Measurements from ENCODE around the gene PFN4. TPM values are rescaled to one million over a fixed set of nuclear protein-coding genes. Genes with fewer than 3 reads are reported as not detected.

PFN4 gene
- total RNA-seq, 3 donors from 2014 or later (not counting 1 experiment from before 2014, with no cell fraction given), result not detected

DNA sequence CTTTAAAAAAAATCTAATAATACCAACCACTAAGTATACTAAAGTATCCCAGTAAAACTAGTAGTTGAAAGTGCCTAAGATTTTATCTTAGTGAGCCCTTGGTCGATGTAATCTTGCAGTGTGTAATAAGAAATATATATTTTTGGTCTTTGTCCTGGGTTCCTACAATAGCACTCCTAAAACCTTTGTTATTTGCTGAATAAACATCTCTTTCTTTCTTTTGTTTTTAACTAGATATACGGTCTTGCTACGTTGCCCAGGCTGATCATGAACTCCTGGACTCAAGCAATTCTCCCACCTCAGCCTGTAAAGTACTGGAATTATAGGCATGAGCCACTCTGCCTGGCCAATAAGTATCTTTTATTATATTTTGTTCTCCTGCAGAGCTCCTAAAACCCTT, 36.1 kb downstream of the PFN4 start:
- 100% methylated on average over 2 of the region's 3 CpGs for WGBS (ENCODE audit: insufficient coverage)
- intact Hi-C loops (cut with micrococcal nuclease), result no loop called here
- DNase-seq, result no peak

DNA sequence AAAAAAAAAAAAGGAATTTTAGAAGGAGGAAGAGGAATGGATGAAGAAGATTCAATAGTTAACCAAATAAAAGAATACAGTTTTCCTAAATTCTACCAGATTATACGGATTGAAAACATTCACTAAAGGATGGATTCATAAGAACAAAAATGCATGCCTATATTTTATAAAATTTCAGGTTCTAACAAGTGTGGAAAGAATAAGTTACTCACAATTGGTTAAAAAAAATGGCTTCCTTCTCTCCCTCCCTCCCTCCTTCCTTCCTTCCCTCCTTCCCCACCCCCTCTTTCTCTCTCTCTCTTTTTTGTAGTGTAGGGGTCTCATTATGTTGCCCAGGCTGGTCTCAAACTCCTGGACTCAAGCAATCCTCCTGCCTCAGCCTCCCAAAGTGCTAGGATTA, 36.9 kb downstream of the PFN4 start:
- ATAC-seq, result no peak
- no CpG with 5 or more reads among the region's 1 CpG for WGBS (ENCODE audit: insufficient coverage)
- H3K4me3 ChIP-seq (ENCODE audit: low read length), result no peak overlapping the region
- peaks cover 19% of the 10 kb centered on the region for H3K4me1 ChIP-seq (ENCODE audit: control insufficient read depth, insufficient read depth, low read length)
- TF ChIP-seq, protein P1, sequence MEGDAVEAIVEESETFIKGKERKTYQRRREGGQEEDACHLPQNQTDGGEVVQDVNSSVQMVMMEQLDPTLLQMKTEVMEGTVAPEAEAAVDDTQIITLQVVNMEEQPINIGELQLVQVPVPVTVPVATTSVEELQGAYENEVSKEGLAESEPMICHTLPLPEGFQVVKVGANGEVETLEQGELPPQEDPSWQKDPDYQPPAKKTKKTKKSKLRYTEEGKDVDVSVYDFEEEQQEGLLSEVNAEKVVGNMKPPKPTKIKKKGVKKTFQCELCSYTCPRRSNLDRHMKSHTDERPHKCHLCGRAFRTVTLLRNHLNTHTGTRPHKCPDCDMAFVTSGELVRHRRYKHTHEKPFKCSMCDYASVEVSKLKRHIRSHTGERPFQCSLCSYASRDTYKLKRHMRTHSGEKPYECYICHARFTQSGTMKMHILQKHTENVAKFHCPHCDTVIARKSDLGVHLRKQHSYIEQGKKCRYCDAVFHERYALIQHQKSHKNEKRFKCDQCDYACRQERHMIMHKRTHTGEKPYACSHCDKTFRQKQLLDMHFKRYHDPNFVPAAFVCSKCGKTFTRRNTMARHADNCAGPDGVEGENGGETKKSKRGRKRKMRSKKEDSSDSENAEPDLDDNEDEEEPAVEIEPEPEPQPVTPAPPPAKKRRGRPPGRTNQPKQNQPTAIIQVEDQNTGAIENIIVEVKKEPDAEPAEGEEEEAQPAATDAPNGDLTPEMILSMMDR (IDR thresholded peaks at IDR 0.05), result no peak
- H3K9me3 Mint-ChIP-seq, result no peaks in the 10 kb centered on the region
- H3K4me1 Mint-ChIP-seq, result peaks cover 5 to 29% of the 10 kb centered on the region in 2 donors
- H3K36me3 Mint-ChIP-seq, result no peaks in the 10 kb centered on the region
- H3K27me3 Mint-ChIP-seq (ENCODE audit: low read depth in 2 of 2), result no peaks in the 10 kb centered on the region
- no peak overlapping the region for H3K4me3 Mint-ChIP-seq
- peaks cover 9% of the 10 kb centered on the region for H3K36me3 ChIP-seq (ENCODE audit: control insufficient read depth, insufficient read depth, low read length)
- no peak overlapping the region for H3K27ac Mint-ChIP-seq
- no peaks in the 10 kb centered on the region for H3K9me3 ChIP-seq (ENCODE audit: control insufficient read depth, insufficient read depth, low read length)
- no peaks in the 10 kb centered on the region for H3K27me3 ChIP-seq (ENCODE audit: control insufficient read depth, insufficient read depth, low read length)
- DNase-seq, result no peak
- no peak overlapping the region for H3K27ac ChIP-seq (ENCODE audit: low read length)
- intact Hi-C loops (cut with micrococcal nuclease), result no loop called here

More for the DNA sequence above, 36.1 kb downstream of the PFN4 start:
- Mint-ChIP-seq H3K4me1 (peaks cover 5 to 29% of the 10 kb centered on the region in 2 donors), H3K9me3 (no peaks in the 10 kb centered on the region), H3K27ac (no peak overlapping the region), H3K36me3 (no peaks in the 10 kb centered on the region), H3K27me3 (ENCODE audit: low read depth in 2 of 2) (no peaks in the 10 kb centered on the region), H3K4me3 (no peak overlapping the region)
- Histone ChIP-seq H3K27ac (ENCODE audit: low read length) (no peak overlapping the region), H3K27me3 (ENCODE audit: control insufficient read depth, insufficient read depth, low read length) (no peaks in the 10 kb centered on the region), H3K36me3 (ENCODE audit: control insufficient read depth, insufficient read depth, low read length) (peaks cover 8% of the 10 kb centered on the region), H3K4me1 (ENCODE audit: control insufficient read depth, insufficient read depth, low read length) (peaks cover 19% of the 10 kb centered on the region), H3K9me3 (ENCODE audit: control insufficient read depth, insufficient read depth, low read length) (no peaks in the 10 kb centered on the region), H3K4me3 (ENCODE audit: low read length) (no peak overlapping the region)
- no peak for ATAC-seq
- TF ChIP-seq, protein P1 (IDR thresholded peaks at IDR 0.05), result no peak

DNA sequence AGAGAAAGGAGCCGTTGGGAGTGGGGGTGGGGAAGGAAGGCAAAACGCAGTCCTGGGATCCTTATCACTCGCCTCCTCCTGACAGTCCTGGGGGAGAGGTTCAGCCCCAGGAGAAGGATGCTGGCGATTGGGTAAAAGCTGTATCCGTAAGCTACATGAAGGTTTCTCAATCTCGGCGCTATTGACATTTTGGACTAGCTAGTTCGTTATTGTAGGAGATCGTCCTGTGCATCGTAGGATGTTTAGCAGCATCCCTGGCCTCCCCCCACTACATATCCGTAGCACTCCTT, 38.0 kb downstream of the PFN4 start:
- Histone ChIP-seq H3K27ac (ENCODE audit: low read length) (no peak overlapping the region), H3K27me3 (ENCODE audit: control insufficient read depth, insufficient read depth, low read length) (no peaks in the 10 kb centered on the region), H3K4me1 (ENCODE audit: control insufficient read depth, insufficient read depth, low read length) (peaks cover 19% of the 10 kb centered on the region), H3K9me3 (ENCODE audit: control insufficient read depth, insufficient read depth, low read length) (no peaks in the 10 kb centered on the region), H3K36me3 (ENCODE audit: control insufficient read depth, insufficient read depth, low read length) (peaks cover 10% of the 10 kb centered on the region), H3K4me3 (ENCODE audit: low read length) (no peak overlapping the region)
- Mint-ChIP-seq H3K36me3 (no peaks in the 10 kb centered on the region), H3K27me3 (ENCODE audit: low read depth in 2 of 2) (no peaks in the 10 kb centered on the region), H3K9me3 (no peaks in the 10 kb centered on the region), H3K27ac (peak overlapping the region in 1 of 2 donors; percentile 86), H3K4me3 (peak overlapping the region; percentile 67), H3K4me1 (peaks cover 5 to 29% of the 10 kb centered on the region in 2 donors)
- intact Hi-C loops (cut with micrococcal nuclease), result no loop called here
- TF ChIP-seq, protein P1 (IDR thresholded peaks at IDR 0.05), result no peak
- ATAC-seq, result no peak
- 53% methylated on average over 11 of the region's 11 CpGs for WGBS (ENCODE audit: insufficient coverage)
- no peak for DNase-seq

Measured in natural killer cell (primary cell).